ENCODE measurements around the gene EXOC1L. TPM values are rescaled to one million over a fixed set of nuclear protein-coding genes. Genes with fewer than 3 reads are reported as not detected.
"Not testable (repeated sequence)": the region's sequence is repeated elsewhere in the genome, so short reads cannot be mapped to it uniquely, and the experiment has no call there.

EXOC1L gene
- total RNA-seq, 4 donors from 2014 or later, result not detected

GRCh38 chr4:55838356-55838755 lies 18.8 kb downstream of the EXOC1L start:
- no peak for DNase-seq (ENCODE audit: low spot score in 2 of 2)
- TF ChIP-seq POLR2A (IDR thresholded peaks at IDR 0.05) (no peak), CTCF (IDR thresholded peaks at IDR 0.05) (no peak)
- intact Hi-C loops (cut with DNase I; ENCODE audit: low total_unique reads), result no loop called here
- H3K4me3 ChIP-seq (ENCODE audit: low read depth, poor library complexity, severe bottlenecking), result no peak overlapping the region
- WGBS, 2 donors, result 84 to 88% methylated on average over 1 of the region's 1 CpG

GRCh38 chr4:55838952-55839351 lies 19.4 kb downstream of the EXOC1L start:
- TF ChIP-seq POLR2A (IDR thresholded peaks at IDR 0.05) (no peak), CTCF (IDR thresholded peaks at IDR 0.05) (no peak)
- intact Hi-C loops (cut with DNase I; ENCODE audit: low total_unique reads), result no loop called here
- no peak for DNase-seq (ENCODE audit: low spot score in 2 of 2)
- H3K4me3 ChIP-seq (ENCODE audit: low read depth, poor library complexity, severe bottlenecking), result no peak overlapping the region

- TF ChIP-seq CTCF (IDR thresholded peaks at IDR 0.05) (no peak), POLR2A (IDR thresholded peaks at IDR 0.05) (no peak)
- DNase-seq (ENCODE audit: low spot score in 2 of 2), result no peak
- intact Hi-C loops (cut with DNase I; ENCODE audit: low total_unique reads), result no loop called here
- H3K4me3 ChIP-seq (ENCODE audit: low read depth, poor library complexity, severe bottlenecking), result no peak overlapping the region
- WGBS, 2 donors, result 85 to 86% methylated on average over 1 of the region's 1 CpG
Observed at GRCh38 chr4:55840956-55841355, 21.4 kb downstream of the EXOC1L start.

- DNase-seq (ENCODE audit: low spot score in 2 of 2); H3K4me3 ChIP-seq (ENCODE audit: low read depth, poor library complexity, severe bottlenecking); intact Hi-C loops (cut with DNase I; ENCODE audit: low total_unique reads): not testable (repeated sequence)
- WGBS, 2 donors, result 64 to 76% methylated on average over 18 to 20 of the region's 22 CpGs
Observed at GRCh38 chr4:55841373-55842239, 22.0 kb downstream of the EXOC1L start.

DNA sequence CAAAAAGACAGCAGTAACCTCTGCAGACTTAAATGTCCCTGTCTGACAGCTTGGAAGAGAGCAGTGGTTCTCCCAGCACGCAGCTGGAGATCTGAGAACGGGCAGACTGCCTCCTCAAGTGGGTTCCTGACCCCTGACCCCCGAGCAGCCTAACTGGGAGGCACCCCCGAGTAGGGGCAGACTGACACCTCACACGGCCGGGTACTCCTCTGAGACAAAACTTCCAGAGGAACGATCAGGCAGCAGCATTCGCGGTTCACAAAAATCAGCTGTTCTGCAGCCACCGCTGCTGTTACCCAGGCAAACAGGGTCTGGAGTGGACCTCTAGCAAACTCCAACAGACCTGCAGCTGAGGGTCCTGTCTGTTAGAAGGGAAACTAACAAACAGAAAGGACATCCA lies 22.7 kb downstream of the EXOC1L start:
- DNase-seq (ENCODE audit: low spot score in 2 of 2); H3K4me3 ChIP-seq (ENCODE audit: low read depth, poor library complexity, severe bottlenecking); intact Hi-C loops (cut with DNase I; ENCODE audit: low total_unique reads): not testable (repeated sequence)
- 76 to 92% methylated on average over 4 to 8 of the region's 10 CpGs for WGBS, 2 donors

DNA sequence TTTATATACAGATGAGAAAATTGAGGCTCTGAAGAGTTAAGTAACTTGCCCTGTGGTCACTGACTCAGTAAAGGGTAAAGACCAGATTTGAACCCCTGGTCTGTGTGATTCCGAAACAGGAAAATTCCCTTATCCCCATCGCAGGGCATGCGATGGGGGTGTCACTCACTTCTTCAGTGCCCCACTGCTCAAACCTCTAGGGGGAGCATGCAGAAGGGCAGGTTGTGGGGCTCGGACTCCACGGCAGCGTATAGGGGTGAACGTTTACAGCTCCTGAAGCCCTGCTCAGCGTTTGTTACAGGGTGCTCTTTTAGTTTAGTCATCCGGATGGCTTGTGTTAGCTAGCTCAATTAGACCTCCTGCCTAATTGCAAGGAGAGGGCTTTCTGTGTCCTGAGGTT lies 30.1 kb downstream of the EXOC1L start:
- TF ChIP-seq POLR2A (IDR thresholded peaks at IDR 0.05) (no peak), CTCF (IDR thresholded peaks at IDR 0.05) (no peak)
- DNase-seq (ENCODE audit: low spot score in 2 of 2), result no peak
- intact Hi-C loops (cut with DNase I; ENCODE audit: low total_unique reads), result no loop called here
- H3K4me3 ChIP-seq (ENCODE audit: low read depth, poor library complexity, severe bottlenecking), result no peak overlapping the region
- WGBS, 2 donors, result 78 to 79% methylated on average over 9 of the region's 9 CpGs

DNA sequence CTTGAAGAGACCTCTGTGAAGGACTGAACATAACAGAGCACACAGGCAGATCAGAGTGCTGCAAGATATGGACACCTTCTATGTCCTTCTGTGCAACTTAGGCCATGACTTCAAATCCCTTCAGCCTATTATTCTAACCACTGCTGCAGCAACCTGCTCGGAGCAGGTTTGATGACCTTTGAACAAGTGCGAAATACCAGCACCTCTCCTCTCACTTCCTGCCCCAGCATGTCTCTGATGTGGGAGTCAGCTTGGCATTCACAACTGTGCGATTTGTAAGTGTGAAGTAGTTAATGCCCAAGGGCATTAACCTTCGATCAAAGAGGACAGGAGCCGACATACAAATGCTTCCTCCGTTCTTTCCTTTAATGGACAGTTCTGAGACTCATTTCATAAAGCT lies 32.3 kb downstream of the EXOC1L start:
- intact Hi-C loops (cut with DNase I; ENCODE audit: low total_unique reads), result no loop called here

More for the DNA sequence above, 32.3 kb downstream of the EXOC1L start:
- H3K4me3 ChIP-seq (ENCODE audit: low read depth, poor library complexity, severe bottlenecking), result no peak overlapping the region
- WGBS, 2 donors, result 50 to 53% methylated on average over 6 of the region's 6 CpGs
- peak in 1 of 2 donors; percentile 26 for DNase-seq (ENCODE audit: low spot score in 2 of 2)
- TF ChIP-seq POLR2A (IDR thresholded peaks at IDR 0.05) (no peak), CTCF (IDR thresholded peaks at IDR 0.05) (no peak)
